NCI-H2107 treated with DMSO at 0.1 percent for 48 hours (cell line): ENCODE measurements around the gene EPB41L2.
"Not testable (repeated sequence)": the region's sequence is repeated elsewhere in the genome, so short reads cannot be mapped to it uniquely, and the experiment has no call there.

Source experiments
- DNase-seq: peaks from one replicate; lab custom pipeline; 2025; ENCODE audit not compliant: unreplicated experiment; lab: John Stamatoyannopoulos, UW

Gene EPB41L2

GRCh38 chr6:131037194-131037897, 25.7 kb downstream of the EPB41L2 start:
- no peak for DNase-seq

GRCh38 chr6:131036601-131037000, 26.4 kb downstream of the EPB41L2 start:
- no peak for DNase-seq

GRCh38 chr6:131036143-131036542, 26.9 kb downstream of the EPB41L2 start:
- DNase-seq = no peak

- no peak for DNase-seq
Measured at GRCh38 chr6:131035582-131035981, 27.5 kb downstream of the EPB41L2 start.

GRCh38 chr6:131033631-131034030, 29.4 kb downstream of the EPB41L2 start:
- DNase-seq = no peak

- DNase-seq = no peak
Measured at GRCh38 chr6:131029626-131030297, 33.3 kb downstream of the EPB41L2 start.

- DNase-seq = no peak
Measured at GRCh38 chr6:131027326-131027725, 35.7 kb downstream of the EPB41L2 start.

- DNase-seq = no peak
Measured at GRCh38 chr6:131026243-131026642, 36.8 kb downstream of the EPB41L2 start.

- DNase-seq = no peak
Measured at GRCh38 chr6:131024565-131024964, 38.5 kb downstream of the EPB41L2 start.

GRCh38 chr6:131023834-131024504, 39.1 kb downstream of the EPB41L2 start:
- DNase-seq = no peak

GRCh38 chr6:131022691-131023090, 40.4 kb downstream of the EPB41L2 start:
- no peak for DNase-seq

GRCh38 chr6:131017962-131018361, 45.1 kb downstream of the EPB41L2 start:
- DNase-seq = no peak

- no peak for DNase-seq
Measured at GRCh38 chr6:131015630-131016263, 47.3 kb downstream of the EPB41L2 start.

GRCh38 chr6:131015025-131015591, 47.9 kb downstream of the EPB41L2 start:
- DNase-seq = no peak

- DNase-seq = no peak
Measured at GRCh38 chr6:131014080-131014776, 48.8 kb downstream of the EPB41L2 start.

GRCh38 chr6:131013495-131013894, 49.5 kb downstream of the EPB41L2 start:
- no peak for DNase-seq

- DNase-seq = no peak
Measured at GRCh38 chr6:131009790-131010189, 53.3 kb downstream of the EPB41L2 start.

- not testable (repeated sequence) for DNase-seq
Measured at GRCh38 chr6:131008965-131009364, 54.1 kb downstream of the EPB41L2 start.

- not testable (repeated sequence) for DNase-seq
Measured at GRCh38 chr6:131007964-131008363, 55.1 kb downstream of the EPB41L2 start.

- no peak for DNase-seq
Measured at GRCh38 chr6:131007286-131007685, 55.8 kb downstream of the EPB41L2 start.
